ENCODE data around the gene OR10A2. TPM values are rescaled to one million over a fixed set of nuclear protein-coding genes. Genes with fewer than 3 reads are reported as not detected.

The OR10A2 gene
- total and polyA plus RNA-seq, 10 donors = not detected

- Histone ChIP-seq H3K27ac (no peak overlapping the region), H3K4me1 (no peaks in the 10 kb centered on the region), H3K36me3 (no peaks in the 10 kb centered on the region), H3K4me3 (no peak overlapping the region), H3K9me3 (peaks cover 0 to 6% (median 4%) of the 10 kb centered on the region in 8 donors), H3K27me3 (replicated peaks in 1 of 7) (peaks cover 0 to 7% (median 0%) of the 10 kb centered on the region in 7 donors)
- intact Hi-C loops (cut with DNase I; ENCODE audit: low total_unique reads) = no loop called here
- WGBS, 5 donors = 24 to 66% (median 54%) methylated on average over 2 of the region's 2 CpGs
- DNase-seq = no peak
- TF ChIP-seq CTCF (IDR thresholded peaks at IDR 0.05 in 8 of 11, conservative IDR thresholded peaks at IDR 0.05 in 3 of 11) (no peak), POLR2AphosphoS5 (IDR thresholded peaks at IDR 0.05) (no peak), POLR2A (IDR thresholded peaks at IDR 0.05) (no peak)
Measured at GRCh38 chr11:6919698-6920097, 56.8 kb downstream of the OR10A2 start.

- Histone ChIP-seq H3K27ac (no peak within 1 kb of the TSS), H3K9me3 (peaks cover 0 to 6% (median 4%) of the 10 kb centered on the region in 8 donors), H3K27me3 (replicated peaks in 1 of 7) (peaks cover 0 to 9% (median 0%) of the 10 kb centered on the region in 7 donors), H3K4me3 (no peak within 1 kb of the TSS), H3K4me1 (peaks cover 0 to 1% (median 0%) of the 10 kb centered on the region in 6 donors), H3K36me3 (no peaks in the 10 kb centered on the region)
- DNase-seq = no peak
- WGBS, 5 donors = 88 to 100% (median 93%) methylated on average over 1 of the region's 1 CpG
- intact Hi-C loops (cut with DNase I; ENCODE audit: low total_unique reads) = no loop called here
- TF ChIP-seq POLR2AphosphoS5 (IDR thresholded peaks at IDR 0.05) (no peak), CTCF (IDR thresholded peaks at IDR 0.05 in 8 of 11, conservative IDR thresholded peaks at IDR 0.05 in 3 of 11) (no peak), POLR2A (IDR thresholded peaks at IDR 0.05) (no peak)
Measured at GRCh38 chr11:6920702-6921101, 57.8 kb downstream of the OR10A2 start, which contains the start of gene OR2D3. Gene OR2D3, plus strand, starts transcription at chr11:6921002. Its CDS starts 0 bp downstream, at chr11:6921002.

Other genes with a start within 250 kb of the OR10A2 start
- 100 to 1,000 TPM; 159 to 306 (median 232) TPM for gene TPP1, start 243.6 kb upstream of the OR10A2 start, total RNA-seq
- 10 to 100 TPM; 54.9 to 61.6 (median 60.6) TPM for gene TPP1, start 243.6 kb upstream of the OR10A2 start, polyA plus RNA-seq
- 10 to 100 TPM; 29.8 to 58.8 (median 43.4) TPM for gene DCHS1, start 207.2 kb upstream of the OR10A2 start, total RNA-seq
- gene DCHS1, start 207.2 kb upstream of the OR10A2 start, polyA plus RNA-seq = 1 to 10 TPM; 1.9 to 7.6 (median 3.1) TPM
- 10 to 100 TPM; 31.1 to 74.7 (median 41.1) TPM for gene MRPL17, start 179.7 kb upstream of the OR10A2 start, total RNA-seq
- 10 to 100 TPM; 41.7 to 70.2 (median 52.9) TPM for gene MRPL17, start 179.7 kb upstream of the OR10A2 start, polyA plus RNA-seq
- gene OR2AG2, start 91.1 kb upstream of the OR10A2 start, total RNA-seq = under 1 TPM in 5 of 7 donors, not detected in 2; 0.15 to 0.34 (median 0.20) TPM
- gene OR2AG2, start 91.1 kb upstream of the OR10A2 start, polyA plus RNA-seq = under 1 TPM in 1 of 3 donors, not detected in 2; 0.03 TPM
- gene OR2AG1, start 80.0 kb upstream of the OR10A2 start, total RNA-seq = under 1 TPM in 2 of 7 donors, not detected in 5; 0.20 to 0.26 TPM
- not detected for gene OR2AG1, start 80.0 kb upstream of the OR10A2 start, polyA plus RNA-seq
- gene OR6A2, start 63.4 kb upstream of the OR10A2 start, total RNA-seq = under 1 TPM; 0.07 to 0.85 (median 0.39) TPM
- gene OR6A2, start 63.4 kb upstream of the OR10A2 start, polyA plus RNA-seq = not detected
- not detected for gene OR10A5, start 17.4 kb upstream of the OR10A2 start, total RNA-seq
- gene OR10A5, start 17.4 kb upstream of the OR10A2 start, polyA plus RNA-seq = not detected
- not detected for gene OR10A4, start 13.6 kb downstream of the OR10A2 start, total RNA-seq
- not detected for gene OR10A4, start 13.6 kb downstream of the OR10A2 start, polyA plus RNA-seq
- gene OR2D2, start 29.4 kb downstream of the OR10A2 start, total RNA-seq = under 1 TPM in 4 of 7 donors, not detected in 3; 0.43 to 0.94 (median 0.58) TPM
- not detected for gene OR2D2, start 29.4 kb downstream of the OR10A2 start, polyA plus RNA-seq
- gene OR2D3, start 57.9 kb downstream of the OR10A2 start, total RNA-seq = not detected
- not detected for gene OR2D3, start 57.9 kb downstream of the OR10A2 start, polyA plus RNA-seq
- gene ZNF215, start 63.4 kb downstream of the OR10A2 start, total RNA-seq = 1 to 10 TPM; 2.6 to 8.4 (median 4.5) TPM
- 1 to 10 TPM in 1 of 3 donors, under 1 TPM in 2; 0.26 to 1.3 (median 0.54) TPM for gene ZNF215, start 63.4 kb downstream of the OR10A2 start, polyA plus RNA-seq
- gene ZNF214, start 157.3 kb downstream of the OR10A2 start, total RNA-seq = 1 to 10 TPM in 2 of 7 donors, under 1 TPM in 4, not detected in 1; 0.34 to 1.5 (median 0.67) TPM
- under 1 TPM; 0.06 to 0.29 (median 0.11) TPM for gene ZNF214, start 157.3 kb downstream of the OR10A2 start, polyA plus RNA-seq
- gene NLRP14, start 157.4 kb downstream of the OR10A2 start, total RNA-seq = 1 to 10 TPM in 2 of 7 donors, under 1 TPM in 5; 0.17 to 1.5 (median 0.28) TPM
- under 1 TPM in 1 of 3 donors, not detected in 2; 0.02 TPM for gene NLRP14, start 157.4 kb downstream of the OR10A2 start, polyA plus RNA-seq
- gene RBMXL2, start 225.9 kb downstream of the OR10A2 start, total RNA-seq = under 1 TPM in 4 of 7 donors, not detected in 3; 0.20 to 0.52 (median 0.45) TPM
- gene RBMXL2, start 225.9 kb downstream of the OR10A2 start, polyA plus RNA-seq = not detected